ENCODE measurements around the gene KAT5.
"Not testable (repeated sequence)": the region's sequence is repeated elsewhere in the genome, so short reads cannot be mapped to it uniquely, and the experiment has no call there.

KAT5 gene

GRCh38 chr11:65711785-65712632 is at the start of gene KAT5:
Gene KAT5 (plus strand): TSS chr11:65712252. CDS start chr11:65712268, 16 bp downstream.
- peak within 1 kb of the TSS; percentile 95 for H3K27ac ChIP-seq (ENCODE audit: low read length)
- peaks cover 0 to 14% of the 10 kb centered on the region in 2 donors for H3K4me1 ChIP-seq (ENCODE audit: control insufficient read depth in 1 of 2, insufficient read depth in 2 of 2, low read length in 2 of 2)
- no peaks in the 10 kb centered on the region for H3K9me3 ChIP-seq (ENCODE audit: control insufficient read depth in 1 of 2, low read length in 2 of 2)
- no peaks in the 10 kb centered on the region for H3K27me3 ChIP-seq (ENCODE audit: low read depth, low read length)
- peak within 1 kb of the TSS; percentile 67 to 84 for H3K4me3 ChIP-seq (ENCODE audit: low read depth in 1 of 2, low read length in 2 of 2)
- H3K36me3 ChIP-seq (ENCODE audit: control insufficient read depth in 1 of 2, insufficient read depth in 2 of 2, low read length in 2 of 2): peaks cover 30 to 41% of the 10 kb centered on the region in 2 donors

GRCh38 chr11:65662799-65663638 is 49.0 kb upstream of the KAT5 start, which contains the start of gene RELA:
Gene RELA (minus strand): TSS chr11:65662916. CDS start chr11:65662832, 84 bp downstream.
- no peaks in the 10 kb centered on the region for H3K9me3 ChIP-seq (ENCODE audit: control insufficient read depth in 1 of 2, low read length in 2 of 2)
- H3K36me3 ChIP-seq (ENCODE audit: control insufficient read depth in 1 of 2, insufficient read depth in 2 of 2, low read length in 2 of 2): peaks cover 29 to 36% of the 10 kb centered on the region in 2 donors
- no peaks in the 10 kb centered on the region for H3K27me3 ChIP-seq (ENCODE audit: low read depth, low read length)
- H3K4me3 ChIP-seq (ENCODE audit: low read depth in 1 of 2, low read length in 2 of 2): peak within 1 kb of the TSS; percentile 86 to 99
- peaks cover 9 to 15% of the 10 kb centered on the region in 2 donors for H3K4me1 ChIP-seq (ENCODE audit: control insufficient read depth in 1 of 2, insufficient read depth in 2 of 2, low read length in 2 of 2)
- H3K27ac ChIP-seq (ENCODE audit: low read length): peak within 1 kb of the TSS; percentile 98

- H3K4me1 ChIP-seq (ENCODE audit: control insufficient read depth in 1 of 2, insufficient read depth in 2 of 2, low read length in 2 of 2): peaks cover 9 to 15% of the 10 kb centered on the region in 2 donors
- no peaks in the 10 kb centered on the region for H3K27me3 ChIP-seq (ENCODE audit: low read depth, low read length)
- H3K4me3 ChIP-seq (ENCODE audit: low read depth in 1 of 2, low read length in 2 of 2): peak overlapping the region; percentile 71 to 86
- H3K27ac ChIP-seq (ENCODE audit: low read length): peak overlapping the region; percentile 98
- no peaks in the 10 kb centered on the region for H3K9me3 ChIP-seq (ENCODE audit: control insufficient read depth in 1 of 2, low read length in 2 of 2)
- peaks cover 22 to 29% of the 10 kb centered on the region in 2 donors for H3K36me3 ChIP-seq (ENCODE audit: control insufficient read depth in 1 of 2, insufficient read depth in 2 of 2, low read length in 2 of 2)
These were observed 48.3 kb upstream of the KAT5 start for GRCh38 chr11:65663639-65664200.

- Histone ChIP-seq H3K4me3 (ENCODE audit: low read depth in 1 of 2, low read length in 2 of 2) (no peak overlapping the region), H3K36me3 (ENCODE audit: control insufficient read depth in 1 of 2, insufficient read depth in 2 of 2, low read length in 2 of 2) (no peaks in the 10 kb centered on the region), H3K27ac (ENCODE audit: low read length) (no peak overlapping the region), H3K9me3 (ENCODE audit: control insufficient read depth in 1 of 2, low read length in 2 of 2) (no peaks in the 10 kb centered on the region), H3K27me3 (ENCODE audit: low read depth, low read length) (no peaks in the 10 kb centered on the region), H3K4me1 (ENCODE audit: control insufficient read depth in 1 of 2, insufficient read depth in 2 of 2, low read length in 2 of 2) (no peaks in the 10 kb centered on the region)
These were observed 39.7 kb upstream of the KAT5 start for GRCh38 chr11:65672180-65672860.

GRCh38 chr11:65672982-65673381 is 39.1 kb upstream of the KAT5 start:
- Histone ChIP-seq H3K27me3 (ENCODE audit: low read depth, low read length) (no peaks in the 10 kb centered on the region), H3K9me3 (ENCODE audit: control insufficient read depth in 1 of 2, low read length in 2 of 2) (no peaks in the 10 kb centered on the region), H3K36me3 (ENCODE audit: control insufficient read depth in 1 of 2, insufficient read depth in 2 of 2, low read length in 2 of 2) (no peaks in the 10 kb centered on the region), H3K4me1 (ENCODE audit: control insufficient read depth in 1 of 2, insufficient read depth in 2 of 2, low read length in 2 of 2) (no peaks in the 10 kb centered on the region), H3K4me3 (ENCODE audit: low read depth in 1 of 2, low read length in 2 of 2) (no peak overlapping the region), H3K27ac (ENCODE audit: low read length) (no peak overlapping the region)

- H3K4me3 ChIP-seq (ENCODE audit: low read depth in 1 of 2, low read length in 2 of 2): no peak overlapping the region
- no peaks in the 10 kb centered on the region for H3K9me3 ChIP-seq (ENCODE audit: control insufficient read depth in 1 of 2, low read length in 2 of 2)
- H3K4me1 ChIP-seq (ENCODE audit: control insufficient read depth in 1 of 2, insufficient read depth in 2 of 2, low read length in 2 of 2): no peaks in the 10 kb centered on the region
- H3K36me3 ChIP-seq (ENCODE audit: control insufficient read depth in 1 of 2, insufficient read depth in 2 of 2, low read length in 2 of 2): no peaks in the 10 kb centered on the region
- no peak overlapping the region for H3K27ac ChIP-seq (ENCODE audit: low read length)
- H3K27me3 ChIP-seq (ENCODE audit: low read depth, low read length): no peaks in the 10 kb centered on the region
These were observed 31.8 kb upstream of the KAT5 start for GRCh38 chr11:65680192-65680743.

GRCh38 chr11:65683480-65683879 is 28.6 kb upstream of the KAT5 start:
- H3K27me3 ChIP-seq (ENCODE audit: low read depth, low read length); H3K36me3 ChIP-seq (ENCODE audit: control insufficient read depth in 1 of 2, insufficient read depth in 2 of 2, low read length in 2 of 2); H3K27ac ChIP-seq (ENCODE audit: low read length); H3K4me3 ChIP-seq (ENCODE audit: low read depth in 1 of 2, low read length in 2 of 2); H3K9me3 ChIP-seq (ENCODE audit: control insufficient read depth in 1 of 2, low read length in 2 of 2); H3K4me1 ChIP-seq (ENCODE audit: control insufficient read depth in 1 of 2, insufficient read depth in 2 of 2, low read length in 2 of 2): not testable (repeated sequence)

GRCh38 chr11:65685981-65686380 is 26.1 kb upstream of the KAT5 start:
- no peak overlapping the region for H3K27ac ChIP-seq (ENCODE audit: low read length)
- H3K27me3 ChIP-seq (ENCODE audit: low read depth, low read length): no peaks in the 10 kb centered on the region
- H3K9me3 ChIP-seq (ENCODE audit: control insufficient read depth in 1 of 2, low read length in 2 of 2): no peaks in the 10 kb centered on the region
- no peak overlapping the region for H3K4me3 ChIP-seq (ENCODE audit: low read depth in 1 of 2, low read length in 2 of 2)
- H3K36me3 ChIP-seq (ENCODE audit: control insufficient read depth in 1 of 2, insufficient read depth in 2 of 2, low read length in 2 of 2): no peaks in the 10 kb centered on the region
- no peaks in the 10 kb centered on the region for H3K4me1 ChIP-seq (ENCODE audit: control insufficient read depth in 1 of 2, insufficient read depth in 2 of 2, low read length in 2 of 2)

GRCh38 chr11:65691847-65692246 is 20.2 kb upstream of the KAT5 start:
- H3K27me3 ChIP-seq (ENCODE audit: low read depth, low read length); H3K27ac ChIP-seq (ENCODE audit: low read length); H3K36me3 ChIP-seq (ENCODE audit: control insufficient read depth in 1 of 2, insufficient read depth in 2 of 2, low read length in 2 of 2); H3K4me3 ChIP-seq (ENCODE audit: low read depth in 1 of 2, low read length in 2 of 2); H3K9me3 ChIP-seq (ENCODE audit: control insufficient read depth in 1 of 2, low read length in 2 of 2); H3K4me1 ChIP-seq (ENCODE audit: control insufficient read depth in 1 of 2, insufficient read depth in 2 of 2, low read length in 2 of 2): not testable (repeated sequence)

- peaks cover 0 to 10% of the 10 kb centered on the region in 2 donors for H3K4me1 ChIP-seq (ENCODE audit: control insufficient read depth in 1 of 2, insufficient read depth in 2 of 2, low read length in 2 of 2)
- H3K27ac ChIP-seq (ENCODE audit: low read length): no peak overlapping the region
- H3K36me3 ChIP-seq (ENCODE audit: control insufficient read depth in 1 of 2, insufficient read depth in 2 of 2, low read length in 2 of 2): no peaks in the 10 kb centered on the region
- no peaks in the 10 kb centered on the region for H3K27me3 ChIP-seq (ENCODE audit: low read depth, low read length)
- no peaks in the 10 kb centered on the region for H3K9me3 ChIP-seq (ENCODE audit: control insufficient read depth in 1 of 2, low read length in 2 of 2)
- no peak overlapping the region for H3K4me3 ChIP-seq (ENCODE audit: low read depth in 1 of 2, low read length in 2 of 2)
These were observed 19.7 kb upstream of the KAT5 start for GRCh38 chr11:65692367-65692766.
